ENCODE data around the gene ABLIM1. TPM values are rescaled to one million over a fixed set of nuclear protein-coding genes. Genes with fewer than 3 reads are reported as not detected.
A peak's percentile ranks its signal among the peaks of the same experiment; 100 is the strongest.

ABLIM1 gene
- total and polyA plus RNA-seq, 2 of the 13 experiments (the other 11 are each of a cell fraction or from before 2014, with no cell fraction given), result 59.4 to 92.7 TPM

DNA sequence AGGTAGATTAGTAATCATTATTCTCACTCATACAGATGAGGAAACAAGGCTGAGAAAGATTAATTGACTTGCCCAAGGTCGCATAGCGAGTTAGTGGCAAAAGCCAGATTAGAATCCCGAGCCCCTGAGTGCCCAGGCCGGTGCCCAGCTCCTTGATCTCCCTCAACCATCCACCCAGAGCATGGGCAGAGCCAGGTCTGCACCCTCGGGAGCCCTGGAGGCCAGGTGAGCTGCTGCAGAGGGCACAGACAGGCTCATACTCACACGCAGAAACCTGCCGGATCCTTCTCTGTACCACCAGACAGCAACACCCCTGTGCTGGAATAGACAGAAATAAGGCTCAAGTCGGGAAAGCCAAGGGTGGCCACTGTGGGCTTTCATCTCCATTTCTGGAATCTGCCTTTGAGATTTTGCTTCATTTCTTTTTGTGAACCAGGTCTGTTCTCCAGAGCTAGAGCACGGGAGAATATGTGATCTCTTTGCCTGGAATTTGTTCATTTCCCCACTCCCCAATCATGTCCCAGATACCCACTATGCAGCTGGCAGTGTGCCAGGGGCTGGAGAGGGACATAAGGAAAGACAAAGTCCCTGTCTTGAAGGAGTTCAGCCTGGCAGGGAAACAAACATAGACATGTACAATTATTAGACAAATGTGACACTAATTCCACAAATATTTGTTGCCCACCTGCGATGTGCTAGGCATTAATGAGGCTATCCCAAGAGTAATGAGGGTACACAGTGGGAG is 259.3 kb downstream of the ABLIM1 start:
- intact Hi-C loops (cut with micrococcal nuclease; ENCODE audit: unreplicated experiment) (no loop called here), in situ Hi-C loops (cut with HindIII; ENCODE audit: extremely low pct_ligation_motif_present, low pct_unique_long_range_greater_than_20kb) (no loop called here)
- Histone ChIP-seq H3K4me3 (replicated peaks in 1 of 3; ENCODE audit: insufficient read depth in 1 of 3, low read depth in 2 of 3, low read length in 3 of 3) (no peak overlapping the region), H3K36me3 (replicated peaks in 1 of 2; ENCODE audit: control insufficient read depth in 1 of 2, insufficient read depth in 2 of 2, low read length in 2 of 2) (no peaks in the 10 kb centered on the region), H3K79me2 (ENCODE audit: insufficient read depth, low read length) (no peaks in the 10 kb centered on the region), H3K4me1 (ENCODE audit: insufficient read depth, low read length) (no peaks in the 10 kb centered on the region), H4K20me1 (ENCODE audit: insufficient read depth, low read length) (no peaks in the 10 kb centered on the region), H3K27me3 (ENCODE audit: control insufficient read depth in 1 of 2, insufficient read depth in 2 of 2, low read length in 2 of 2) (peaks cover 10 to 76% of the 10 kb centered on the region in 2 experiments), H3K9me3 (ENCODE audit: low read length) (no peaks in the 10 kb centered on the region), H3K27ac (ENCODE audit: extremely low read length, insufficient read depth, low read length) (no peak overlapping the region), H3K4me2 (ENCODE audit: low read depth, low read length) (no peak overlapping the region), H2AFZ (ENCODE audit: low read length) (no peak overlapping the region), H3K9ac (ENCODE audit: insufficient read depth, low read depth, low read length) (no peak overlapping the region)
- ChIA-PET CTCF (ENCODE audit: low intra/inter-chr PET ratio, low total read pairs) (no interaction called here), POLR2A (no interaction called here)
- FAIRE-seq (no peak), ATAC-seq (0 out of 3 replicates have a peak, but pooled peaks have one; percentile 38), DNase-seq (ENCODE audit: low spot score) (no peak)
- 21% methylated on average over 10 of the region's 10 CpGs for WGBS (ENCODE audit: low lambda C conversion rate)
- no peak for TF ChIP-seq SMAD3 (CRISPR knock-in tag; IDR thresholded peaks at IDR 0.05)
- TF ChIP-seq, protein P1, sequence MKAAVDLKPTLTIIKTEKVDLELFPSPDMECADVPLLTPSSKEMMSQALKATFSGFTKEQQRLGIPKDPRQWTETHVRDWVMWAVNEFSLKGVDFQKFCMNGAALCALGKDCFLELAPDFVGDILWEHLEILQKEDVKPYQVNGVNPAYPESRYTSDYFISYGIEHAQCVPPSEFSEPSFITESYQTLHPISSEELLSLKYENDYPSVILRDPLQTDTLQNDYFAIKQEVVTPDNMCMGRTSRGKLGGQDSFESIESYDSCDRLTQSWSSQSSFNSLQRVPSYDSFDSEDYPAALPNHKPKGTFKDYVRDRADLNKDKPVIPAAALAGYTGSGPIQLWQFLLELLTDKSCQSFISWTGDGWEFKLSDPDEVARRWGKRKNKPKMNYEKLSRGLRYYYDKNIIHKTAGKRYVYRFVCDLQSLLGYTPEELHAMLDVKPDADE (CRISPR knock-in tag; IDR thresholded peaks at IDR 0.05), result no peak
- no peak for TF ChIP-seq ZNF382 (CRISPR knock-in tag; IDR thresholded peaks at IDR 0.05; ENCODE audit: borderline replicate concordance)
- TF ChIP-seq DNMT1 (CRISPR knock-in tag; IDR thresholded peaks at IDR 0.05), result no peak
- no peak for TF ChIP-seq ZNF614 (CRISPR knock-in tag; IDR thresholded peaks at IDR 0.05; ENCODE audit: borderline replicate concordance)
- TF ChIP-seq NFE2L1 (CRISPR knock-in tag; IDR thresholded peaks at IDR 0.05; ENCODE audit: borderline replicate concordance), result no peak
- TF ChIP-seq RFX1 (IDR thresholded peaks at IDR 0.05), result no peak
- TF ChIP-seq ZNF704 (CRISPR knock-in tag; IDR thresholded peaks at IDR 0.05; ENCODE audit: borderline replicate concordance), result no peak
- TF ChIP-seq, protein P2, sequence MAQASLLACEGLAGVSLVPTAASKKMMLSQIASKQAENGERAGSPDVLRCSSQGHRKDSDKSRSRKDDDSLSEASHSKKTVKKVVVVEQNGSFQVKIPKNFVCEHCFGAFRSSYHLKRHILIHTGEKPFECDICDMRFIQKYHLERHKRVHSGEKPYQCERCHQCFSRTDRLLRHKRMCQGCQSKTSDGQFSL (CRISPR knock-in tag; IDR thresholded peaks at IDR 0.05), result no peak
- no peak for TF ChIP-seq ZBTB20 (CRISPR knock-in tag; IDR thresholded peaks at IDR 0.05; ENCODE audit: borderline replicate concordance, low read depth)
- no peak for TF ChIP-seq ERF (CRISPR knock-in tag; IDR thresholded peaks at IDR 0.05)
- BruUV-seq (replicated peaks), result no TSS peak

Data from HepG2 (cell line).